GM19043 (cell line): ENCODE measurements around the gene ERICH6B.

Experiments
- ATAC-seq: cut with Tn5 transposase; IDR thresholded peaks from one replicate; pipeline ENCODE4 v1.9.1; 2021; ENCODE audit warnings: low read depth; ENCODE audit not compliant: unreplicated experiment

Gene ERICH6B

GRCh38 chr13:45602183-45603170 lies 13.1 kb downstream of the ERICH6B start:
- no peak for ATAC-seq

- no peak for ATAC-seq
Measured at GRCh38 chr13:45601680-45602079, 13.9 kb downstream of the ERICH6B start.

- ATAC-seq, result no peak
Measured at GRCh38 chr13:45598597-45598996, 16.9 kb downstream of the ERICH6B start.

GRCh38 chr13:45596800-45597475 lies 18.6 kb downstream of the ERICH6B start:
- ATAC-seq, result no peak

GRCh38 chr13:45595965-45596364 lies 19.6 kb downstream of the ERICH6B start:
- ATAC-seq, result no peak

GRCh38 chr13:45594764-45595163 lies 20.8 kb downstream of the ERICH6B start:
- no peak for ATAC-seq

GRCh38 chr13:45594227-45594626 lies 21.3 kb downstream of the ERICH6B start:
- ATAC-seq, result no peak

GRCh38 chr13:45592758-45593157 lies 22.8 kb downstream of the ERICH6B start:
- no peak for ATAC-seq

- ATAC-seq, result no peak
Measured at GRCh38 chr13:45590066-45590465, 25.5 kb downstream of the ERICH6B start.

GRCh38 chr13:45587897-45588296 lies 27.6 kb downstream of the ERICH6B start:
- no peak for ATAC-seq

GRCh38 chr13:45584816-45585215 lies 30.7 kb downstream of the ERICH6B start:
- no peak for ATAC-seq

GRCh38 chr13:45582408-45583076 lies 33.0 kb downstream of the ERICH6B start:
- no peak for ATAC-seq

- ATAC-seq, result no peak
Measured at GRCh38 chr13:45576466-45576865, 39.1 kb downstream of the ERICH6B start.

GRCh38 chr13:45575830-45576180 lies 39.7 kb downstream of the ERICH6B start:
- ATAC-seq, result no peak

- ATAC-seq, result no peak
Measured at GRCh38 chr13:45575146-45575829, 40.3 kb downstream of the ERICH6B start.

- ATAC-seq, result no peak
Measured at GRCh38 chr13:45565331-45565730, 50.2 kb downstream of the ERICH6B start.

- no peak for ATAC-seq
Measured at GRCh38 chr13:45564133-45564776, 51.3 kb downstream of the ERICH6B start.

GRCh38 chr13:45554604-45555109 lies 60.9 kb downstream of the ERICH6B start:
- no peak for ATAC-seq

- ATAC-seq, result no peak
Measured at GRCh38 chr13:45548281-45548680, 67.3 kb downstream of the ERICH6B start.

GRCh38 chr13:45546410-45546765 lies 69.2 kb downstream of the ERICH6B start:
- no peak for ATAC-seq
